Measurements from ENCODE around the gene ZNF267. TPM values are rescaled to one million over a fixed set of nuclear protein-coding genes. Genes with fewer than 3 reads are reported as not detected.
A peak's percentile ranks its signal among the peaks of the same experiment; 100 is the strongest.
"Not testable (repeated sequence)": the region's sequence is repeated elsewhere in the genome, so short reads cannot be mapped to it uniquely, and the experiment has no call there.

ZNF267 gene
- polyA plus RNA-seq (2013, experiment 1 of 2; ENCODE audit: insufficient read length) = 4.6 TPM
- 4.8 TPM for polyA plus RNA-seq (2013, experiment 2 of 2; ENCODE audit: insufficient read length)

DNA sequence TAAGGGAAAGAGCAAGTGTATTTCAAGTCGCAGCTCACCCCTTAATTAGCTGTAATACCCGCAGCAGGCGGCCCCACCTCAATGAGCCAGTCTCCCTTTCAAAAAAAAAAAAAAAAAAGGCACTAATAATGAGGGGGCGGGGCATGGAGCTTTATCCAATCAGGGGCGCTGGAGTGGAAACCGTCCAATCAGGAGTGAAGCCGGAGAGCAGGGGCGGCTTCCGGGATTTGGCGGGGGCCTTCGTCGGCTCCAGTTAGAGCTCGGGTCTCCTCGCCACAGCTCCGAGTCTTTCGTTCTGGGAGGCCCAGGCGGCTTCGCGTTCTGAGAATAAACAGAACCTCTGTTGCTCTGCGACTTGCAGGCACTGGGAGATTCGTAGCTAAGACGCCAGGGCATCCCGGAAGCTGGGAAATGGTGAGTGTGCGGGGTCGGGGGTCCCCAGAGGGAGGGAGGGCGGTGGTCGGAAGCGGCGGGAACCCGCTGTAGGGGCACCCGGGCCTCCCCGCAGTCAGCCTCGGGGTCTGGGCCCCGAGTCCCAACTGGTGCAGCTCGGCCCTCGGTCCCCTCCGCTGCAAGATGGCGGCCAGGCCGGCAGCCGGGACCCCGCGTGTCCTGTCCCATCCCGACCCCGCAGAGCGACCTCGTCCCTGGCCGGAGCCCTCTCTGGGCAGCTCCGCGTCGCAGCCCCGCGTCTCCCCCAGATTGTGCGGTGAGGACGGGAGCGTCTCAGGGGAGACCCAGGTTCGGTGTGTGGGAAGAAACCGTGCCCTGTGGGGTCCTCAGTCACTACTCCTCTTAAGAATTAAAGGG, at the start of gene ZNF267:
ZNF267 (plus strand) TSS at position 252 of the 810 bp plus-strand sequence; CDS start at position 412, 160 bp downstream.
- DNase-seq = peak; percentile 93

DNA sequence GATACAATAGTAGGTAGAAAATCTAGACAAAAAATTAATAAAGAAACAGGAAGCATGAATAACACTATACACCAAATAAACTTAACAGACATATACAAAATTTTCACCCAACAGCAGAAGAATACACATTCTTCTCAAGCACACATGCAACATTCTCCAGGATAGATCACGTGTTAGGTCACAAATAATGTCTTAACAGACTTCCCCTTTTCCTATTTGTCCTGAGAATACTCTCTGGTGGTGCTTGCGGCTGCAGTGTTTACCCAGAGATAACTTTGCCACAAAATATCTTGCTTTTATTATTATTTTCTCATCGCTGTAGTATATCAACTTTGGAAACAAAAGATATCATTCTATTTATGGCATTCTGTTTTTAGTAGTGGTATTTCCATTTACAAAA, 40.6 kb upstream of the ZNF267 start:
- no peak for DNase-seq

DNA sequence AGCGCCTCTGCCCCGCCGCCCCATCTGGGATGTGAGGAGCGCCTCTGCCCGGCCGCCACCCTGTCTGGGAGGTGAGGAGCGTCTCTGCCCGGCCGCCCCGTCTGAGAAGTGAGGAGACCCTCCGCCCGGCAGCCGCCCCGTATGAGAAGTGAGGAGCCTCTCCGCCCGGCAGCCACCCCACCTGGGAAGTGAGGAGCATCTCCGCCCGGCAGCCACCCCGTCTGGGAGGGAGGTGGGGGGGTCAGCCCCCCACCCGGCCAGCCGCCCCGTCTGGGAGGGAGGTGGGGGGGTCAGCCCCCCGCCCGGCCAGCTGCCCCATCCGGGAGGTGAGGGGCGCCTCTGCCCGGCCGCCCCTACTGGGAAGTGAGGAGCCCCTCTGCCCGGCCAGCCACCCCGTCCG, 37.2 kb upstream of the ZNF267 start:
- DNase-seq = not testable (repeated sequence)

DNA sequence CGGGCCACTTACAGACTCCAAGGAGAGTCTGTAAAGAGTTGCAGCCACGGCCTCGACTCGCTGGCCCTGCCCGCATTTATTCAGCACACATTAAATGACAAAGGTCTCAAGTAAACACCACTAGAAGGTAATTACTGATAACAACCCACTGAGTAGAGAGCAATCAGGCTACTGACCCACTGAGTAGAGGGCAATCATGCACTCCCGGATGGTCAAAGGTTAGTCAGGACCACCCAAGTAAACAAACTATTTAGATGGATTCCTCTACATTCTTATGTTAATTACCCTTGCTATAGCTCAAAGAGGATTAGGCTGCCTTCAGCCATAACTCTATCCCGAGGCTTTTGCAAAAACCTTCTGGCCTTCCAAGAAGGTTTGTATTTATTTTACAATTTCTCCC, 30.7 kb upstream of the ZNF267 start:
- no peak for DNase-seq

DNA sequence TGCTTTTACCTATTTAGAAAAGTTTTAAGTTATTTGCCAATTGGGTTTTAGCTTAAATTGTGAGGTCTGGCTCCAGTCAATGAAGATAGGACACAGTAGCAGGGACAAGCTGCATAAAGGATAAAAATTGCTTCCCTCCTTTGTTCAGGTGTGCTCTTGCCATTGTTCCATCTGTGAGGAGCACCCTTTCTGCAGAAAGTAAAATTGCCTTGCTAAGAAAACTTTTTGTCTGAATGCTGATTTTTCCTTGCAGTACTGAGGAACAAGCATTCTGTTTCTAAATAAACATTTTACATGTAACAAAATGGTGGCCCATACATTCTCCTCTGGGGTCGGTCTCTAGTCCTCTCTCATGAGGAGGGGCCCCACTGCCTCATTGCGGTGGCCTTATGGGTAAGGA, 25.0 kb upstream of the ZNF267 start:
- DNase-seq = not testable (repeated sequence)

DNA sequence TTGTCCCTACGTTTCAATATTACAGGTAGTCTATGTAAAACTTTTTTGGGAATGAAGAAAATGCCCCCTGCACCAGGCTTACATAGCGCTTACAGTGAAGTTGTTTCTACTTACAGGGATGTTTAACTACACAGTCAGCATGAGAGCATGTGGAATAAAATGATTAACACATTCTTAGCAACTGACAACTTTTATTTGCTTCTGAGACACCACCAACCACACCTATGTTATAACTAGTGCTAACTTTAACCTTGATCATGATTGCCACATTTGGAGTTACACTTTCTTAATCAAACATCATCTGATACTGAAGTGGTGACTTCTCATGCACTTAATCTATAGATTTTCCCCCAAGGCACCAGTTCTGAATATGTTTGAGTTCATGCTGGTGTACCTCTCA, 20.3 kb upstream of the ZNF267 start:
- DNase-seq = no peak

DNA sequence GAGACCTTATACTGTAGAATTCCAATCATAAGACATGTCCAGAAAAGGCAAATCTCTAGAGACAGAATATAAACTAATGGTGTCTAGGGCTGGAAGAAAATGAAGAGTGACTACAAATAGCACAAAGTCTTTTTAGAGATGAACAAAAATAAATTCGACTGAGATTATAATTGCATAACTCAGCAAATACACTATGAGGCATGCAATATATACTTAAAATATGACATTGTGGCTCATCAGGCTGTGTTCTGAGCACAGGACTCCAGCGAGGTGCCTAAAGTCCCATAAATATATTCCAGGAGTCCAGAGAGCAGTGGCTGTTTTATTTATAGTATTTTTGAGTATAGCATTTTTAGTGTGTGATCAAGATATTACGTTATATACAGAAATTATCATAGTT, 13.1 kb upstream of the ZNF267 start:
- no peak for DNase-seq

DNA sequence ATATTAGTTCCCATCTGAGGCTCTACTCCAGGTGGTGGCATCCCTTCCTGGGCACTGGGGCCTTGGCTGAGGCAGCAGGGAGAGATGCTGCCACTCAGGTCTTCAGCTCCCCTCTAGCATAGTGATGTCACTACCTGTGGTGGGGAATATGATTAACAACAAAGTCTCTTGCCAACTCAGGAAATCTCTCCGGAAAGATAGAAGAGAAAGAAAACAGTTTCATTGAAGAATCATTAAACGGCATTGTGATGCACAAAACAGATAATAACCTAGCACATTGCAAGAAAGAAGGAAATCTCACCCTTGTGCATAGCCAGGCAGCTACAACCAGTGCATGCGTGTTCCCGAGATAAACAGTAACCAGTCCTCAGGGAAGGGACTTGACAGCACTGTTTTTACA, 12.2 kb upstream of the ZNF267 start:
- no peak for DNase-seq

DNA sequence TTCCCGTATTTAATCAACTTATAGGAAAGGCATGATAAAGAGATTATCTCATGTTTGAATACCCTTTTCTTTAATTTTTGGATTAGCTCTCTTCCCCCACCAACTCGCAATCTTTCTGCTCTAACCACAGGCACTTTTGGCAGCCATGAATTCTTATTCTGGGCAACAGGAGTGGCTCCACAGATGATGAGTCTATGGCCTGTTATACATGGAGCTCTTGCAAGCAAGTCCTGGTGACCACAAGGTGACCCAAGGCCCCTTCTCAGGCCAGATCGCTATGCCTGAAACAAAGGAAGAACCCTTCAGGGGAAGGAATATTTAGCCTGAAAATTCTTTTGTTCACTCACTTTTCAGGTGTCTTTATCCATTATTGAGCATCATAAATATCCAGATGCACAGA, 10.8 kb upstream of the ZNF267 start:
- no peak for DNase-seq

DNA sequence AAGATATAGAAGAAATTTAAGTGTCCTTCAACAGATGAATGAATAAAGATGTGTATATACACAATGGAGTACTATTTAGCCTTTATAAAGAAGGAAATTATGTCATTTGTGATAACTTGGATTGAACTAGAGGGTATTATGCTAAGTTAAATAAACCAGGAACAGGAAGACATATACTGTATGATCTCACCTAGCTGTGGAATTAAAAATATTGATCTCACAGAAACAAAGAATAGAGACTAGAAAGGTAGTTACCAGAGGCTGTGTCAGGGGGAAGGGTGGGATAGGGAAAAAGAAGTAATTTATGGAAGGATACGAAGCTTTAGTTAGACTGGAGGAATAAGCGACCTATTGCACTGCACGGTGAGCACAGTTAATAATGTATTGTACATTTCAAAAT, 5.4 kb upstream of the ZNF267 start:
- DNase-seq = no peak

DNA sequence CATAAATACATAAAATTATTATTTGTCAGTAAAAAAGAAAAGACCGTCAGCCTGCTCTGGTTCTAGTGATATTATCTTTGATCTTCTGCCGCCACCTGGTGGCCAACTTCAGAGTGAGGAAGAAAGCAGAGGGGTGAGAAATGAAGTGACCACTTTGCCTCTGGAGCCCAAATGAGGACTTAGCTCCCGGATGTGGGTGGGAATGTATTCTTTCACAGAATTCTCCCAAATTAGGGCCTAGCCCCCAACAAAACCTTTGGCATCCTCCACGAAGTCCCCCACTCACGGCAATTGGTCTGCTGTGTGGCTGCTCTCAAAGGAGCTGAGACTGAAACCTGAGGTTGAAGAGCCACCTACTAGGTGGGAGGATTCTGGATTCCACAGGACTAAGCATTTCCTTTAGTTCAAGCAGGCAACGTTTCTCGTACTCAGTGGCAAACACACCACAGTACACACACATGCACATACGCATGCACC, 4.9 kb upstream of the ZNF267 start:
- peak; percentile 67 for DNase-seq

DNA sequence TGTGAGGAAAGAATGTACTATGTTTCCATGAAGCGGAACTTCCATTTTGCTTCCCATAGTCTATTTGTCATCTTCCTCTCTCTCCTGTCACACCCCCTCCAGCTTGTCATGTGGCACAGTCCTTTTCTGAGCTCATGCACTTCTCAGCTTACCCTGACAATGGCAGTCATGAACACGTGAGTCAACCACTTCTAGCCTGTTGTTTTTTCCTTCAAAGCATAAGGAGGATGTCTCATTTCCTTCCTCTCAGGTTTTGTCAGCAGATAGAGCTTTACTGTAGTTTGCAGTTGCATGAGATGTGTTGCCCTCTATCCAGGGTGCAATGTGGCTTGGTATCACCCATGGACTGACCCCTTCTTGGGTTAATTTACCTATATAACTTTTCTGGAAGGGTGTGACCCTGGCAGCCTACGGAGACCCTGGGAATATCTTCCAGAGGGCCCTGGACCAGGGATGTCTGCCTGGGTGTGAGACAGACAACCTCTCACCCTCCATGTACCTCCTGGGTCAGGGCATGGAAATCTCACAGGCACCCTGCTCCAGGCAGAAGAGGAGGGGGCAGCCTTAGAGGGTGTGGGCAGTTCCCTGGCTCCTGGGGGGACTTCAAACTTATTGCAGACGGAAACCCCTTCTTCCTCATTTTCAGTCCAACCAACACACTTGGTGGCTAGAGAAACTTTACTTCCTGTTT, 4.0 kb upstream of the ZNF267 start:
- peak; percentile 74 for DNase-seq

DNA sequence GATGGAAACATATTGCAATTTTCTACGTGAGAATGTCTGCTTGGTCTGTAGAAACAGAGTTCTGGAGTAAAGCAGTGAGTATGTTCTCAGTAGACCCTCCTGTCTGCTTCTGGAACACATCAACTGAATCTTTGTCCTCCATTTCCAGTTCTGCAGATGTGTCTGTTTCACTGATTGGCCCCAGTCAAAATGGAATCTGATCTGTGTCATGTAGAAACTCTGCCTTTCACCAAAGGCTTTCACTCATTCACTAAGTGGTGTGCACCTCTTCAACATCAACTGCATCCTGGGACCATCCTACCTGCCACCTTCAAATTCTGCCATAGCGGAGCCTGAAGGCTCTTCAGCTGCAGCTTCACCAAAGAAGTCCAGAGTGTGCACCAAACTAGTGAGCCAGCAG, 2.8 kb upstream of the ZNF267 start:
- no peak for DNase-seq

DNA sequence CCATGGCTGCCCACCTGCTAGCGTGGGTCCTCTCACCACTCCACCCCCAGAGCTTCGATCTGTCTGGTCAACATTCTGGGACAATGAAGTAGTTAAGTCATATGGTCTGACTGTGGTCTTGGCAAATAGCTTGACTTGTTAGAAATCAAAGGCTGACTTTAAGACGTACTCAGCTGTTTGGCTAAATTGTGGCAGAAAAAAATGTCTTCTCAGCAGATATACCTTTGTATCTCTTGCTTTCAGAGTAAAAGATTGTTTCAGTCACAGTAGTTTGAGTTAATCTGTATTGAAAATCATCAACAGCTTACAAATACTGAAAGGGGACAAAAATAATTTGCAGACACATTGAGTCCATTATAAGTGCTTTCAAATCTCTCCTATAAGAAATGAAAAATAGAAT, 2.1 kb upstream of the ZNF267 start:
- DNase-seq = no peak

DNA sequence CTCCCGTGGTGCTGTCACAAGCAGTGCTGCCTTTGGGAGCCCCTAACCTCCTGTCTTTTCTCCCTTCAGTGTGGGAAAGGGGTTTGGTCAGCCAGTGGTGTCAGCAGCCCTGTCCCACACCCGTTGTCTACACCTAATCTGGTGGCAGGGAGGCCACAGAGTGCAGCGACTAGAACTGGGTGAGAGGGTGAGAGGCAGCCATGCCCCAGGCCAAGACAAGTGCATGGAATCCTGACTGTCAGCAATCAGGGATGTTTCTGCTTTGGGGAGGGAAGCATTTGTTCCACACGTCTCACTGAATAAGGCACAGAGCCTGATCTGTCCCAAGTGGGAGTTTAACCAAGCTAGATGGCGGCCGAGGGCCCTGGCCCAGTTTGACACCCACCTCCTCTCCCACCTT, 1.4 kb upstream of the ZNF267 start:
- no peak for DNase-seq

DNA sequence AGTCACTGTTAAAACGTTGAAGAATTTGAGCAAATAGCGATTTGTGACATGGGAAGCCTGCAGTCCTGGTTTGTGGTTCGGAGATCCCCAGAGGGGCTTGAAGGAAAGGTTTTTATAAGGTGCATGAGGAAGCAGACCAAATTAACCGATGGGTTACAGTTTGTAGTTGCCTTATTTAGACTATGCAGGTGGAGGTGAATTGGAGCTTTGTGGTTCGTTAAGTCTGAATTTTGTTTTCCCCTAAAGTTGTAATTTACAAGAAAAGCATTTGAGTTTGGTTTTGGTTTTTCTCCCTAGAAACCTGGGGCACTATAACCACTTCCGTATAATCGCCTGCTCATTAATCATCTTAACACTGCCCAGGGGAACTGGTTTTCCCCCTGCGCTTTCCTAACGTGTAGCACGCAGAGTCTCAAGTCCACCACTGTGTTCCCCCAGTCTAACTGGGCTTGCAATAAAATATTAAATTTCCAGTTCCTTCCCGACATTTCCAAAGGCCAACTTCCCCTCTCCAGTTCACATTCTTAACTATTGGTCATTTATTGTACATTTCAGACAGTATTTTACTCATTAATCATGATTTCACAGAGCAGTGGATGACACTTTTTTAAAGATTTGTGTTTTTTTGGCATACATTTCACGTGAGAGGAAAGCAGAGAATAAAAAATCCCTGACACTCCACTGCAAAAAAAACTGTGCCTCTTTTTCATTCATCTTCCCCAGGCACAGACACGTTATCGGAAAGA, 932 bp downstream of the ZNF267 start:
- DNase-seq = peak; percentile 48

DNA sequence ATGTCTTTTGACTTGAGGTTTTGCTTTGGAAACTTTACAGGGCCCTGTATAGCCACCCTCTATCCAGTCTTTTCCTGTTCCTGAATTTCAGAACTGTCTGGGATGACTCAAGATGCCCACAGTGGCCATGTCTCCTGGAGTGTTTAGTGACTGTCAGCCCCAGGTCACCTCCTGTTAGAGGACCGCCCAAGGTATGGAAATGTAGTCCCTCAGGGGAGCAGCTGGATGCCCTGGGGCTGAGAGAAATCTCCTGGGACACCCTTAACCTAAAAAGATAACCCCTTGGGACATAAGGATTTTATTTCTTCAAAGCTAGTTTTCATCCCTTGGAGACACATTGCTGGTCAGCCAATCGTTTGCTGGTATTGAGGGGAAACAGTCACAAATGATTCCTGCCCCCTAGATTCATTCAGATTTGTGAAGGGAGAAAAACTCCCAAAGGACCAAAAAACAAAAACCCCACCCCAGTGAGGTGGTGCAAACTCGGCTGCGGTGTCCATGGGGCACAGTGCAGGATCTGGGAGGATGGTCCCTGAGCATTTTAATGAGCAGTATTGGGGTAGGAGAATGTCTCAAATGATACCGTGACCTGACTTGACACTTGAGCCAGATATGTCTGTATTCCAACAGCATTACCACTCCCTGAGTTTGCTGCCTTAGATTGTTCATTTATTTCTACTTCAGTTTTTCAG, 1.7 kb downstream of the ZNF267 start:
- DNase-seq = peak; percentile 37

DNA sequence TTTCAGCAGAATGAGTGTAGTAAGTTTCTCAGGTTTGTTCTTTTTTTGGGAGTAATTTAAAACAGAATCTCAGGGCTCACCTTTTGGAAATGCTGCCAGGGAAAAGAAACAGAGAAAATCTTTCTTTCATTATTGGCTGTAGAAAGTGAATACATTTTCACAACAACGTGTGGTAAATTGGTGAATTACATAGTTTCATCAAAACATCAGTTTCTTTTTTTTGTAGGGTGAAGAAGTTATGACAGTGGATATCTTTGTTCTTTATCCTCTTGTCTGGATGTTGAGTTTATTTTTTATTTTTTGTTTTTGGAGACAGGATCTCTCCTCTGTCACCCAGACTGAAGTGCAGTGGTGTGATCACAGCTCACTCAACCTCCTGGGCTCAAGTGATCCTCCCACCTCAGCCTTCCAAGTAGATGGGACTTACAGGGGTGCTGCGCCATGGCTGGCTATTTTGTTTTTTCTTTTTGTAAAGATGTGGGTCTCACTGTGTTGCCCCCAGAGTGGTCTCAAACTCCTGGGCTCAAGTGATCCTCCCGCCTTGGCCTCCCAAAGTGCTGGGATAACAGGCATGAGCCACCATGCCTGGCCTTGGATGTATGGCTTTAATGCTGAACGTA, 2.4 kb downstream of the ZNF267 start:
- DNase-seq = no peak

DNA sequence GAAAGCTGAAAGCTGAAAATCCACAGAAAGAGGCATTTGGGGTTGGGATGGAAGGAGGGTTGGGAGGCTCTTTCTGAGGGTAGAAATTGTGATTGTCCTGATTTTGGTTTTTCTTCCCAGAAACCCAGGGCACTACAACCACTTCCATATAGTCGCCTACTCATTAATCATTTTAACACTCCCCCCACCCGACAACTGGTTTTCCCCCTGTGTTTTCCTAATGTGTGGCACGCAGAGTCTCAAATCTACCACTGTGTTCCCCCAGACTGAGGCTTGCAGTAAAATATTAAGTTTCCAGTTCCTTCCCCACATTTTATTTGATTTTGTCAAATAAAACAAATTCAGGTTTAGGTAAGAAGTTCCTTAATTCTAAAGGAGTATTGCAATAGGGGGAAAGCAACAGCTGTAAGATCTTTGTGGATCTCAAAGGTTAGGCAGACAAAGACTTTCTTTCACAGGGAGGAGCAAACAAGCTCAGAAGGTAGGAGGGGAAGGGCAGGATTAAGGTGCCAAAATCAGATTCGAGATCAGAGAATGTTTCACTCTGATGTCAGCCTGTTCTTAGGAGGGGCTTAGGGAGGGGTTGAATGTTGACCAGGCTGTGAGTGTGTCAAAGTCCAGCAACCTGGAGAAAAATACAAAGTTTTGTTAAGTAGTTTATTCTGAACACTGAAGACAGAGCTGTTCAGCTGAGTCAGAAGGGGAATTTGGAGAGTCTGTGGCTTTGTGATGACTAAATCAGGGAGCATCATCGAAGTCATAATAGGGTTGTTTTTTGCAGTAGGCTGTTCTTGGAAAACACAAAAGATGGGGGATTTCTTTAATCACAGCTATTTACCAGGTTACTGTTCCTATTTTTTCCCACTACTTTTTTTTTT, 3.6 kb downstream of the ZNF267 start:
- DNase-seq = peak; percentile 81

DNA sequence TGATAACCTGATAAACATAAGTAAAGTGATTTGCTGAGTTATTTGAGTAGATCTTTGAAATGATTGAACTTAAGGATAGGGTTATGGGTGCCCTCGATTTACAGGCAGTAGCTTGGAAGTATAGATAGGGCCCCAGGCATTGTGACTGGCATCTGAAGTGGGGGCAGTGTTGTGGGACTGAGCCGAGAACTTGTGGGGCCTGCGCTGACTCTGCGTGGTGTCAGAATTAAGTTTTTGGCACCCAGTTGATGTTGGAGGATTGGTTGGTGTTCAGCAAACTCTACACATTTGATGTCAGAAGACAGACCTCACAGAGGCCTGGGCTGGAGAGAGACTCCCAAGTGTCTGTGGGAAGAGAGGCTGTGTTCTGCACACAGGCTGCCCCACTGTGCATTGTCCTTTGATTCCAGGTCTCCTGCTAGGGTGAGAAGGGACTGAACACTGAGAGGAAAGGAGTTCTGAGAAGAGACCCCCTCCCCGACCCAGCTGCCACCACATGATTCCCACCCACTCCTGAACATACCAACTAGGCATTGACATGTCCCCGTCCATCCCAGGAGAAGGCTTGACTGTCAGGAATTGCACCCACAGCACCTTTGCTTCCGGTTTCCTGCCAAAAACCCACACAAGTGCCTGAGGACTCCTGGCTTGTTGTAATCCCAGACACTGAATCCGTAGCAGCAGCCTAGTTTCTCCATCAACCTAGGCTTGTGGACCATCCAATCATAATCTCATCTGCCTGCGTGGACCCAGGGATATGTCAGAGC, 4.5 kb downstream of the ZNF267 start:
- no peak for DNase-seq

Measured in fibroblast of skin of abdomen (primary cell).